Measurements from ENCODE around the gene HOXC12. TPM values are rescaled to one million over a fixed set of nuclear protein-coding genes. Genes with fewer than 3 reads are reported as not detected.

Gene HOXC12
- total RNA-seq, 1 donor from 2014 or later: not detected

GRCh38 chr12:53971686-53972085 is 17.0 kb downstream of the HOXC12 start:
- ATAC-seq: no peak
- intact Hi-C loops (cut with DNase I): no loop called here
- H3K27me3 ChIP-seq (ENCODE audit: low read depth): peaks cover 98% of the 10 kb centered on the region
- no peak overlapping the region for H3K4me3 ChIP-seq
- H3K9me3 ChIP-seq: no peaks in the 10 kb centered on the region
- H3K36me3 ChIP-seq: no peaks in the 10 kb centered on the region
- peaks cover 12% of the 10 kb centered on the region for H3K4me1 ChIP-seq
- DNase-seq: no peak
- TF ChIP-seq CTCF (IDR thresholded peaks at IDR 0.05): no peak
- H3K27ac ChIP-seq: no peak overlapping the region

- intact Hi-C loops (cut with DNase I): no loop called here
- H3K36me3 ChIP-seq: no peaks in the 10 kb centered on the region
- H3K27me3 ChIP-seq (ENCODE audit: low read depth): peaks cover 98% of the 10 kb centered on the region
- H3K27ac ChIP-seq: no peak overlapping the region
- H3K9me3 ChIP-seq: no peaks in the 10 kb centered on the region
- ATAC-seq (no peak), DNase-seq (no peak)
- H3K4me3 ChIP-seq: no peak overlapping the region
- TF ChIP-seq CTCF (IDR thresholded peaks at IDR 0.05): no peak
- H3K4me1 ChIP-seq: peaks cover 10% of the 10 kb centered on the region
These were observed 17.5 kb downstream of the HOXC12 start for GRCh38 chr12:53972152-53972702.

GRCh38 chr12:53972722-53973235 is 18.1 kb downstream of the HOXC12 start, which contains the start of gene HOXC11:
Gene HOXC11 (plus strand): TSS chr12:53973126. CDS start chr12:53973242, 116 bp downstream.
- Histone ChIP-seq H3K4me1 (peaks cover 10% of the 10 kb centered on the region), H3K36me3 (no peaks in the 10 kb centered on the region), H3K27me3 (ENCODE audit: low read depth) (peaks cover 98% of the 10 kb centered on the region), H3K4me3 (no peak within 1 kb of the TSS), H3K27ac (no peak within 1 kb of the TSS), H3K9me3 (no peaks in the 10 kb centered on the region)
- no peak for TF ChIP-seq CTCF (IDR thresholded peaks at IDR 0.05)
- ATAC-seq (no peak), DNase-seq (no peak)
- intact Hi-C loops (cut with DNase I): no loop called here

GRCh38 chr12:53973236-53974042 is 18.7 kb downstream of the HOXC12 start:
- Histone ChIP-seq H3K27me3 (ENCODE audit: low read depth) (peaks cover 98% of the 10 kb centered on the region), H3K9me3 (no peaks in the 10 kb centered on the region), H3K27ac (no peak overlapping the region), H3K36me3 (no peaks in the 10 kb centered on the region), H3K4me3 (no peak overlapping the region), H3K4me1 (peaks cover 10% of the 10 kb centered on the region)
- no peak for TF ChIP-seq CTCF (IDR thresholded peaks at IDR 0.05)
- peak in 1 of 2 donors; percentile 13 for ATAC-seq
- intact Hi-C loops (cut with DNase I): no loop called here
- no peak for DNase-seq

GRCh38 chr12:53974084-53975063 is 19.7 kb downstream of the HOXC12 start, which contains the start of gene HOTAIR:
Gene HOTAIR (minus strand): TSS chr12:53974954.
- no peaks in the 10 kb centered on the region for H3K36me3 ChIP-seq
- DNase-seq: no peak
- H3K27ac ChIP-seq: no peak within 1 kb of the TSS
- H3K9me3 ChIP-seq: no peaks in the 10 kb centered on the region
- H3K4me1 ChIP-seq: peaks cover 10% of the 10 kb centered on the region
- ATAC-seq: peak in 1 of 2 donors; percentile 31
- peak within 1 kb of the TSS; percentile 36 for H3K4me3 ChIP-seq
- H3K27me3 ChIP-seq (ENCODE audit: low read depth): peaks cover 98% of the 10 kb centered on the region
- no peak for TF ChIP-seq CTCF (IDR thresholded peaks at IDR 0.05)
- intact Hi-C loops (cut with DNase I): no loop called here
